ENCODE data around the gene RPS4Y1. TPM values are rescaled to one million over a fixed set of nuclear protein-coding genes. Genes with fewer than 3 reads are reported as not detected.
"Not testable (repeated sequence)": the region's sequence is repeated elsewhere in the genome, so short reads cannot be mapped to it uniquely, and the experiment has no call there.

The RPS4Y1 gene
- 100 to 1,000 TPM in 1 of 6 donors, 1 to 10 TPM in 1, not detected in 4; 1.6 to 180 TPM for total RNA-seq
- polyA plus RNA-seq: 100 to 1,000 TPM in 1 of 2 donors, under 1 TPM in 1; 0.35 to 265 TPM

DNA sequence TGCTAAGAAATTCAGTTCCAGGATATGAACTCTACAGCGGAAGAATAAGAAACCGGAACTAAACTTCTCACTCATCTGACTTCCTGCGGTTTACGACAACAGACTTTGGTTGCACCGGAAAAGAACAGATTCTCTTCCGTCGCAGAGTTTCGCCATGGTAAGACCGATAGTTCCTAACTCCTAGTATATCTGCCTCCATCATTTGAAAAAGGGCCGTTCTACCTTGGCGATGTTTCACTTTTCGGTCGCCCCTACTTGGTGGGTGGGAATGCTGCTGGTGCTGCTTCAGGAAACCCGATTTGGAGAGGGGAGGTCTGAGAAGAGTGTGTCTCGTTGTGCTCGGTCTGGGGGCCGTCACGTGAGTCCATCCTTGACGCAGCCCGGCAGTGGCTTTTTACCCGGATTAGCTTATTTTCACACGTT, at the start of gene RPS4Y1:
Gene RPS4Y1 (plus strand): TSS at position 132 of the 423 bp plus-strand sequence. CDS start 23 bp downstream, at position 155.
- peak in 1 of 6 donors; percentile 25 for DNase-seq
- TF ChIP-seq, protein P1, sequence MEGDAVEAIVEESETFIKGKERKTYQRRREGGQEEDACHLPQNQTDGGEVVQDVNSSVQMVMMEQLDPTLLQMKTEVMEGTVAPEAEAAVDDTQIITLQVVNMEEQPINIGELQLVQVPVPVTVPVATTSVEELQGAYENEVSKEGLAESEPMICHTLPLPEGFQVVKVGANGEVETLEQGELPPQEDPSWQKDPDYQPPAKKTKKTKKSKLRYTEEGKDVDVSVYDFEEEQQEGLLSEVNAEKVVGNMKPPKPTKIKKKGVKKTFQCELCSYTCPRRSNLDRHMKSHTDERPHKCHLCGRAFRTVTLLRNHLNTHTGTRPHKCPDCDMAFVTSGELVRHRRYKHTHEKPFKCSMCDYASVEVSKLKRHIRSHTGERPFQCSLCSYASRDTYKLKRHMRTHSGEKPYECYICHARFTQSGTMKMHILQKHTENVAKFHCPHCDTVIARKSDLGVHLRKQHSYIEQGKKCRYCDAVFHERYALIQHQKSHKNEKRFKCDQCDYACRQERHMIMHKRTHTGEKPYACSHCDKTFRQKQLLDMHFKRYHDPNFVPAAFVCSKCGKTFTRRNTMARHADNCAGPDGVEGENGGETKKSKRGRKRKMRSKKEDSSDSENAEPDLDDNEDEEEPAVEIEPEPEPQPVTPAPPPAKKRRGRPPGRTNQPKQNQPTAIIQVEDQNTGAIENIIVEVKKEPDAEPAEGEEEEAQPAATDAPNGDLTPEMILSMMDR (IDR thresholded peaks at IDR 0.05): no peak
- H3K4me3 ChIP-seq: no peak within 1 kb of the TSS
- no peak for FAIRE-seq
- H3K27ac ChIP-seq: no peak within 1 kb of the TSS
- no peaks in the 10 kb centered on the region for H3K36me3 ChIP-seq
- intact Hi-C loops (cut with DNase I): no loop called here
- no peaks in the 10 kb centered on the region for H3K4me1 ChIP-seq
- 1% methylated on average over 22 of the region's 22 CpGs; no CpG with 5 or more reads in 1 of the 2 donors for WGBS, 2 donors
- H3K9me3 ChIP-seq: no peaks in the 10 kb centered on the region
- H3K27me3 ChIP-seq: no peaks in the 10 kb centered on the region
- no peak for ATAC-seq

DNA sequence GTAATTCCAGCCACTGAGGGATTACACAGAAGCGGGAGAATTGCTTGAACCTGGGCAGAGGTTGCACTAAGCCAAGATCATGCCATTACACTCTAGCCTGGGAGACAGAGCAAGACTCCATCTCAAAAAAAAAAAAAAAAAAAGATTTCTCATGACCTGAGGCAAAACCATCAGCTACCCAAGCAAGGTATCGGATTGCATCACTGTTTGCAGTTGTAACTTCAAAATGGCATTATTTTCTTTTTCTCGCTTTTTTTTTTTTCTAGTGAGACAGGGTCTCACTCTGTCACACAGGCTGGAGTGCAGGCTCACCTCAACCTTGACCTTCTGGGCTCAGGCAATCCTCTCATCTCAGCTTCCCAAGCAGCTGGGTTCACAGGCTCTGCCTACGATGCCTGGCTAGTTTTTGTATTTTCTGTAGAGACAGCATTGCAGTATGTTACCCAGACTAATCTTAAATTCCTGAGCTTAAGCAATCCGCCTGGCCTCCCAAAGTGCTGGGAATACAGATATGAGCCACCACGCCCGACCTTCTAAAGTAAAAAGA, 44.4 kb upstream of the RPS4Y1 start:
- no peaks in the 10 kb centered on the region for H3K4me1 ChIP-seq
- H3K4me3 ChIP-seq: no peak overlapping the region
- H3K9me3 ChIP-seq: no peaks in the 10 kb centered on the region
- FAIRE-seq: no peak
- WGBS, 2 donors: 76% methylated on average over 7 of the region's 7 CpGs; no CpG with 5 or more reads in 1 of the 2 donors
- no peak for DNase-seq
- no peaks in the 10 kb centered on the region for H3K36me3 ChIP-seq
- no peak for ATAC-seq
- no peak overlapping the region for H3K27ac ChIP-seq
- H3K27me3 ChIP-seq: no peaks in the 10 kb centered on the region
- TF ChIP-seq, protein P1 (IDR thresholded peaks at IDR 0.05): no peak
- intact Hi-C loops (cut with DNase I): no loop called here

DNA sequence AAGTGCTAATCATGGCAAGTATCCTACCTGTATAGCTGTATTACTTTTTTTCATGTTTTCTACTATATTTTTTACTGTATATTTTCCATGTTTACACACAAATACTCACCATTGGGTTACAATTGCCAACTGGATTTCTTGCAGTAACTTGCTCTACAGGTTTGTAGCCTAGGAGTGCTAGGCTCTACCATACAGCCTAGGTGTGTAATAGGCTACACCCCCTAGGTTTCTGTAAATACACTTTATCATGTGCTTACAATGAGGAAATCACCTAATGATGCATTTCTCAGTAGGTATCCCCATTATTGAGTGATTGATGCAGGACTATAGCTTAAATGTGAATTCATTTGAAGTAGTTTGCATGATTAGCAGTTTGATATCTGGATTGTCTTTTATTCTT, 43.4 kb upstream of the RPS4Y1 start:
- no peak for FAIRE-seq
- no peak for ATAC-seq
- H3K4me3 ChIP-seq: no peak overlapping the region
- H3K4me1 ChIP-seq: no peaks in the 10 kb centered on the region
- DNase-seq: no peak
- intact Hi-C loops (cut with DNase I): no loop called here
- H3K27me3 ChIP-seq: no peaks in the 10 kb centered on the region
- H3K36me3 ChIP-seq: no peaks in the 10 kb centered on the region
- no peaks in the 10 kb centered on the region for H3K9me3 ChIP-seq
- no peak overlapping the region for H3K27ac ChIP-seq
- TF ChIP-seq, protein P1 (IDR thresholded peaks at IDR 0.05): no peak

DNA sequence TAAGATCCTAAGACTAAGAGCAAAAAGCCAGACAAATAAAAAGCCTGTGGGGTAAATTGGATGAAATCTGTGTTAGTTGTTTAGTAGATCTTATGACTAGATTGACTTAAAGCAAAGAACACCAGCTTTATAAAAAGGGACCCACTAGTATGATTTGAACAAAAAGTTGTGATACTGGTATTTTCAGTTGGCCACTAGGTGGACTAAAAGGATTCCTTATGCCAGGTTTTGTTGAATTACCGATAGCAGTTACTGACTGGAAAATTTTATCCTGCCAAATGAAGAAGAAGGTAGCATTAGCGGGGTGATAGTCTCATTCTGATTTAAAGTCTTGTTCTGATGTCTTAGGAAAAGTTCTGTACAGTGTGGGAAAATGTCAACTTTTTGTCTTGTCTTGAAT, 41.2 kb upstream of the RPS4Y1 start:
- intact Hi-C loops (cut with DNase I): no loop called here
- WGBS, 2 donors: 9% methylated on average over 2 of the region's 2 CpGs; no CpG with 5 or more reads in 1 of the 2 donors
- DNase-seq (no peak), ATAC-seq (no peak), FAIRE-seq (no peak)
- Histone ChIP-seq H3K4me1 (no peaks in the 10 kb centered on the region), H3K27ac (no peak overlapping the region), H3K4me3 (no peak overlapping the region), H3K9me3 (no peaks in the 10 kb centered on the region), H3K36me3 (no peaks in the 10 kb centered on the region), H3K27me3 (no peaks in the 10 kb centered on the region)
- TF ChIP-seq, protein P1 (IDR thresholded peaks at IDR 0.05): no peak

DNA sequence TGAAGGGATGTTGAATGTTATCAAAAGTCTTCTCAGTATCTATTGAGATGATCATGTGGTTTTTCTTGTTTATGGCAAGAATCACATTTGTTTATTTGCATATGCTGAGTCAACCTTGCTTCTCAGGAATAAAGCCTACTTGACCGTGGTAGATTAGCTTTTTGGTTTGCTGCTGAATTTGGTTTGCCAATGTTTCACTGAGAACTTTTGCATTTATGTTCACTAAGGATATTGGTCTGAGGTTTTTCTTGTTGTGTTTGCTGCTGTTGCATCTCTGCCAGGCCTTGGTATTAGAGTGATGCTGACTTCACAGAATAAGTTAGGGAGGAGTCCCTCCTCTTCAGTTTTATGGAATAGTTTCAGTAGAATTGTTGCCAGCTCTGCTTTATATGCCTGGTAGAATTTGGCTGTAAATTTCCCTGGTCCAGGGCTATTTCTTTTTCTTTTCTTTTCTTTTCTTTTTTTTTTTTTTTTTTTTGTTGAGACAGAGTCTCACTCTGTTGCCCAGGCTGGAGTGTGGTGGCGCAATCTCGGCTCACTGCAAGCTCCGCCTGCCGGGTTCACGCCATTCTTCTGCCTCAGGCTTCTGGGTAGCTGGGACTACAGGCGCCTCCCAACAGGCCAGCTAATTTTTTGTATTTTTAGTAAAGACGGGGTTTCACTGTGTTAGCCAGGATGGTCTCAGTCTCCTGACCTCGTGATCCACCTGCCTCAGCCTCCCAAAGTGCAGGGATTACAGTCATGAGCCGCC, 24.1 kb upstream of the RPS4Y1 start:
- H3K4me1 ChIP-seq; ATAC-seq; H3K4me3 ChIP-seq; H3K27ac ChIP-seq; H3K9me3 ChIP-seq; DNase-seq; FAIRE-seq; H3K27me3 ChIP-seq; H3K36me3 ChIP-seq; intact Hi-C loops (cut with DNase I): not testable (repeated sequence)
- WGBS, 2 donors: 88% methylated on average over 10 of the region's 10 CpGs; no CpG with 5 or more reads in 1 of the 2 donors
